GM19043 (cell line): ENCODE data around the gene TMEM47.

Source experiments
- ATAC-seq: cut with Tn5 transposase; IDR thresholded peaks from one replicate; pipeline ENCODE4 v1.9.1; 2021; ENCODE audit warnings: low read depth; ENCODE audit not compliant: unreplicated experiment

The TMEM47 gene

GRCh38 chrX:34586346-34586911 is 70.7 kb downstream of the TMEM47 start:
- ATAC-seq = no peak

- no peak for ATAC-seq
Observed at GRCh38 chrX:34585561-34585960, 71.5 kb downstream of the TMEM47 start.

DNA sequence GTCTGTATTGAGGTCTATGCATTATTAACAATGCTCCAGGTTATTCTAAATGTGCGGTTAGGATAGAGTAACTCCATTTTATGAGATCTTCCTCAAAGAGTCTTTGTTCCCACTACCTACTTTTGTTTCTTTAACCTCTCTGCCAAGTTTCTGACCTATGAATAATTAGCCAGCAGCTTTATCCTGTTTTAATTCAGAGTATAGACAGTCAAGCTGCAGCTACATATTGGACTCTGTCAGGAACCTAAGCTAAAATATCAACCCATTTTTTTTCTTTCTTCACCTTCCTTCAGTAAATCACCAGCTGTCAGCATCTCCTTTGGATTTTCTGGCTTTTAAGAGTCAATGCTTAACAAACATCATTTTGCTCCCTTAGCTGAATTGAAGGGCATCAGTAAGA is 72.3 kb downstream of the TMEM47 start:
- ATAC-seq = no peak

- ATAC-seq = no peak
Observed at GRCh38 chrX:34580069-34580468, 77.0 kb downstream of the TMEM47 start.

DNA sequence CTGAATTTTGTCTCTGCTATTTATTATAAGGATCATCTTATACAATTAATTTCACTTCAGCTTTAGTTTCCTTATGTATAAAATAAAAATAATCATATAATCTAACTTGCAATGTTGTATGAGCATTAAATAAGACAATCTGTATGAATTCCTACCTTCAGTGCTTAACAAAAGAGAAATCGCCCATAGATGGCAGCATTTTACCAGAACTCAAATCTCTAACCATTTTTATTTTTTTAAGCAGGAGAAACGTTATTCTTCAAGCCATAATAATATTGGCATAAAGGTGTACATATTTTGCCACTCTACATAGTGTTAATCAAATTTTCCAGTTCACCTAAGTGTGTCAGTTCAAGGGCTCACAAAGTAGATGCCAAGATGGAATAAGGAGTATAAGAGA is 78.8 kb downstream of the TMEM47 start:
- ATAC-seq = no peak
